Sigmoid colon (tissue), 7 donors: ENCODE measurements around the gene PI3. TPM values are rescaled to one million over a fixed set of nuclear protein-coding genes. Genes with fewer than 3 reads are reported as not detected.
A peak's percentile ranks its signal among the peaks of the same experiment; 100 is the strongest.
"Not testable (repeated sequence)": the region's sequence is repeated elsewhere in the genome, so short reads cannot be mapped to it uniquely, and the experiment has no call there.

Experiments used
- DNase-seq: peaks from one replicate; pipeline ENCODE4 v3.0.0-alpha.2; 2019
- H3K27ac ChIP-seq, 4 donors: fragments of 200-600 bp; sonication (generic); one replicate each; pipeline ENCODE4 v1.5.1; 2016 to 2019; ENCODE audit warnings: mild to moderate bottlenecking in 1 of 4
- H3K27me3 ChIP-seq, 3 donors: fragments of 200-600 bp; sonication (generic); one replicate each; pipeline ENCODE4 v1.5.1; 2019; ENCODE audit warnings: mild to moderate bottlenecking in 1 of 3
- H3K36me3 ChIP-seq, 4 donors: fragments of 200-600 bp; sonication (generic); one replicate each; pipeline ENCODE4 v1.5.1; 2016 to 2019
- H3K4me1 ChIP-seq, 4 donors: fragments of 200-600 bp; sonication (generic); one replicate each; pipeline ENCODE4 v1.5.1; 2017 to 2019
- H3K4me3 ChIP-seq, 4 donors: fragments of 200-600 bp; sonication (generic); one replicate each; pipeline ENCODE4 v1.5.1; 2017 to 2019; ENCODE audit warnings: mild to moderate bottlenecking in 2 of 4, moderate library complexity in 1 of 4
- H3K9me3 ChIP-seq, 4 donors: fragments of 200-600 bp in 3 of 4; sonication (generic) in 3 of 4; one replicate each; pipeline versions ENCODE4 v1.5.1 to v1.6.1; 2013 to 2019
- EP300 ChIP-seq, 4 donors: sonication (generic); formaldehyde crosslinking; IDR thresholded peaks; one replicate each; pipeline ENCODE4 v1.6.1; 2017; ENCODE audit warnings: antibody characterized with exemption in 4 of 4
- POLR2A ChIP-seq, 2 donors: fragments of 450-650 bp; IDR thresholded peaks; one replicate each; pipeline ENCODE4 v1.6.1; 2016; ENCODE audit warnings: antibody characterized with exemption in 2 of 2, mild to moderate bottlenecking in 2 of 2, moderate library complexity in 2 of 2
- POLR2AphosphoS5 ChIP-seq, 4 donors: sonication (generic); formaldehyde crosslinking; IDR thresholded peaks; one replicate each; pipeline ENCODE4 v1.6.1; 2017; ENCODE audit warnings: antibody characterized with exemption in 4 of 4
- WGBS, 2 donors: extraction: QIAGEN DNeasy Blood & Tissue Kit; methylation state at CpG; one replicate each; pipeline ENCODE4 v1.1.7; 2013; 5-methylcytosine and 5-hydroxymethylcytosine counted together
- intact Hi-C: fragments of 100-400 bp; cut with DNase I; formaldehyde crosslinking; loops from one replicate; pipeline ENCODE4 v1.15.1; 2023
- polyA plus RNA-seq, 3 donors: library from polyadenylated mRNA; stranded (reverse); fragments of 200-250 nt; gene quantifications; one replicate each; pipeline ENCODE4 v1.2.3, GENCODE V29; 2013
- total RNA-seq, 4 donors: library from RNA; depleted of rRNA; stranded (reverse); fragments of >200 nt; gene quantifications; one replicate each; pipeline ENCODE4 v1.1.0, GENCODE V29; 2016
- TF ChIP-seq, protein P1 (sequence below), 4 experiments: fragments of 450-650 bp in 3 of 4; fragments of 200-600 bp in 1 of 4; IDR thresholded peaks; one replicate each; pipeline ENCODE4 v1.5.1; 2016 to 2019; ENCODE audit warnings: antibody characterized with exemption in 4 of 4, mild to moderate bottlenecking in 3 of 4, moderate library complexity in 2 of 4
- donor health status: healthy with polysubstance abuse.
- donor health status: Bipolar disorder and iron deficiency.
- donor health status: healthy.

Gene PI3, protein sequence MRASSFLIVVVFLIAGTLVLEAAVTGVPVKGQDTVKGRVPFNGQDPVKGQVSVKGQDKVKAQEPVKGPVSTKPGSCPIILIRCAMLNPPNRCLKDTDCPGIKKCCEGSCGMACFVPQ
- not detected for total RNA-seq
- 1,000 to 10,000 TPM in 1 of 3 donors, 10 to 100 TPM in 2; 52.0 to 2,021 (median 84.1) TPM for polyA plus RNA-seq

DNA sequence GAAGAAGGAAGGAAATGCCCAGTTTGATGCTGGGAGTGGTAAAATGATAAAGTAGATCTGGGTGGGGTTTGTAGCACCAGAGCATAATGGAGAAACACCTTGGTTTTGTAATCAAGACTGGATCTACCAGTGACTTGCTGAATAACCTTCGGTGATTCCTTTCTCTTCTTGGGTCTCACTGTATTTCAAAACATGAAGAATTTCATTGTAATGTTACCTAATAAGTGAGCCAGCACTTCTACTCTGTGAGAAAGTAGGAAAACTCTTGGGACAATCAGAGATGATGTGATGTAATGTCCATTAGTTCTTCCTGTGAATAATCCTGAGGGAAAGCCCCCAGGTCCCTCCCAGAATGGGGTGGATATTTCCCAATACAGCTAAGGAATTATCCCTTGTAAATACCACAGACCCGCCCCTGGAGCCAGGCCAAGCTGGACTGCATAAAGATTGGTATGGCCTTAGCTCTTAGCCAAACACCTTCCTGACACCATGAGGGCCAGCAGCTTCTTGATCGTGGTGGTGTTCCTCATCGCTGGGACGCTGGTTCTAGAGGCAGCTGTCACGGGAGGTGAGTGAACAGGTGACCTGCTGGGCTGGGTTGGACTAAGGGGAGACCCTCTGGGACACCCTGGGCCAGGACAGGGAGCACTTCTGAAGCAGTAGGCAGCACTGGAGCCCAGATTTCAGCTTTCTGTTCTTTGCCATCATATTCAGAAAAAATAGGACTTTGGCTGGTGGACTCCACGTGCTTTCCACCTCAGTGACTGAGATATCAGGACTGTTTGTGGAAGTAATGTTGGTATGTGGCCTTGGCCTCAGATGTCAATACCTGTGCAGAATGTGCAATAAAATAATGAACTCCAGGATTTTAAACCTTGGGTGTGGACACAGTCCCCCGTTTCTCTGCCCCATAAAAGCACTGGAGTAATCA, at the start of gene PI3:
TSS of gene PI3 (plus strand) at position 469 of the 931 bp plus-strand sequence. CDS start at position 490, 21 bp downstream.
- H3K4me3 ChIP-seq = no peak within 1 kb of the TSS
- WGBS, 2 donors = 33 to 73% methylated on average over 8 of the region's 8 CpGs
- H3K4me1 ChIP-seq = no peaks in the 10 kb centered on the region
- TF ChIP-seq EP300 (IDR thresholded peaks at IDR 0.05) (no peak), POLR2A (IDR thresholded peaks at IDR 0.05) (no peak), POLR2AphosphoS5 (IDR thresholded peaks at IDR 0.05) (no peak)
- TF ChIP-seq, protein P1, sequence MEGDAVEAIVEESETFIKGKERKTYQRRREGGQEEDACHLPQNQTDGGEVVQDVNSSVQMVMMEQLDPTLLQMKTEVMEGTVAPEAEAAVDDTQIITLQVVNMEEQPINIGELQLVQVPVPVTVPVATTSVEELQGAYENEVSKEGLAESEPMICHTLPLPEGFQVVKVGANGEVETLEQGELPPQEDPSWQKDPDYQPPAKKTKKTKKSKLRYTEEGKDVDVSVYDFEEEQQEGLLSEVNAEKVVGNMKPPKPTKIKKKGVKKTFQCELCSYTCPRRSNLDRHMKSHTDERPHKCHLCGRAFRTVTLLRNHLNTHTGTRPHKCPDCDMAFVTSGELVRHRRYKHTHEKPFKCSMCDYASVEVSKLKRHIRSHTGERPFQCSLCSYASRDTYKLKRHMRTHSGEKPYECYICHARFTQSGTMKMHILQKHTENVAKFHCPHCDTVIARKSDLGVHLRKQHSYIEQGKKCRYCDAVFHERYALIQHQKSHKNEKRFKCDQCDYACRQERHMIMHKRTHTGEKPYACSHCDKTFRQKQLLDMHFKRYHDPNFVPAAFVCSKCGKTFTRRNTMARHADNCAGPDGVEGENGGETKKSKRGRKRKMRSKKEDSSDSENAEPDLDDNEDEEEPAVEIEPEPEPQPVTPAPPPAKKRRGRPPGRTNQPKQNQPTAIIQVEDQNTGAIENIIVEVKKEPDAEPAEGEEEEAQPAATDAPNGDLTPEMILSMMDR (IDR thresholded peaks at IDR 0.05) = no peak
- no peak within 1 kb of the TSS for H3K27ac ChIP-seq
- H3K36me3 ChIP-seq = no peaks in the 10 kb centered on the region
- DNase-seq = no peak
- intact Hi-C loops = no loop called here
- no peaks in the 10 kb centered on the region for H3K27me3 ChIP-seq
- H3K9me3 ChIP-seq = peaks cover 0 to 6% (median 0%) of the 10 kb centered on the region in 4 donors

DNA sequence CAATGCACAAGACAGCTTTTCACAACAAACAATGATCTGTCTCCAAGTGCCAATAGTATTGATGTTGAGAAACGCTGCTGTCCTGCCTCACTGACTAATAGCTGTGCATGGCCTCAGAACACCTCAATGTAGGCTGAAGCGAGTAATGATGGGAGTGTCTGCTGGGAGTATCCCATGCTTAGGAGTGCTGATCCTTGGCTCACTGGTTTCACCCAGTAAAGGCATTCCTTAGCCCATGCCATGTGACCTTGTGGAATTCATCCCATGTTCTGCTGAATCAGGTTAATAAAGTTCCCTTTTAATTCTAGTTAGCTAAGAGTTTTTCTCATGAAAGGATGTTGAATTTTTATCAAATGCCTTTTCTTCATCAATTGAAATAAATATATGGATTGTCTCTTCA, 46.6 kb upstream of the PI3 start:
- no peak overlapping the region for H3K27ac ChIP-seq
- 68 to 77% methylated on average over 2 of the region's 2 CpGs for WGBS, 2 donors
- H3K4me3 ChIP-seq = no peak overlapping the region
- H3K36me3 ChIP-seq = no peaks in the 10 kb centered on the region
- TF ChIP-seq POLR2AphosphoS5 (IDR thresholded peaks at IDR 0.05) (no peak), EP300 (IDR thresholded peaks at IDR 0.05) (no peak), POLR2A (IDR thresholded peaks at IDR 0.05) (no peak)
- TF ChIP-seq, protein P1 (IDR thresholded peaks at IDR 0.05) = no peak
- no peaks in the 10 kb centered on the region for H3K27me3 ChIP-seq
- H3K9me3 ChIP-seq = no peaks in the 10 kb centered on the region
- H3K4me1 ChIP-seq = no peaks in the 10 kb centered on the region
- no peak for DNase-seq
- intact Hi-C loops = no loop called here

DNA sequence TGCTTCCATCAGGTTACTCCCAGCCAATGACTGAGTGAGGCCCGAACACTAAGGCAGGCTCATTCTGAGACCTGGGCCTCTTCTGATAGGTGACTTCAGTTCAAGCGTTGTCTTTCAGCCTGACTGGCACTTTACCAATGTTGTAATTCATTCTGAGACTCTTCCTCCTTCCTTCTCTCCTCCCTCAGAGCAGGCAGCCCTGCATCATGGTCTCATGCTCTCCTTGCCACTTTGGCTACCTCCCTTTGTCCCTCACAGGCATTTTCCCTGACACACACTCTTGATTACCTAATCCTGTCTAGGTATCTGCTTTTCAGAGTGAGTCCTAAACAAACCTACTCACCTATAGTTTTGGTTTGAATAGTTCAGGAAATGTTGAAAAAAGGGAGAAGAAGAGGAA, 37.8 kb upstream of the PI3 start:
- WGBS, 2 donors = 40 to 60% methylated on average over 2 of the region's 2 CpGs
- no peaks in the 10 kb centered on the region for H3K9me3 ChIP-seq
- intact Hi-C loops = no loop called here

DNA sequence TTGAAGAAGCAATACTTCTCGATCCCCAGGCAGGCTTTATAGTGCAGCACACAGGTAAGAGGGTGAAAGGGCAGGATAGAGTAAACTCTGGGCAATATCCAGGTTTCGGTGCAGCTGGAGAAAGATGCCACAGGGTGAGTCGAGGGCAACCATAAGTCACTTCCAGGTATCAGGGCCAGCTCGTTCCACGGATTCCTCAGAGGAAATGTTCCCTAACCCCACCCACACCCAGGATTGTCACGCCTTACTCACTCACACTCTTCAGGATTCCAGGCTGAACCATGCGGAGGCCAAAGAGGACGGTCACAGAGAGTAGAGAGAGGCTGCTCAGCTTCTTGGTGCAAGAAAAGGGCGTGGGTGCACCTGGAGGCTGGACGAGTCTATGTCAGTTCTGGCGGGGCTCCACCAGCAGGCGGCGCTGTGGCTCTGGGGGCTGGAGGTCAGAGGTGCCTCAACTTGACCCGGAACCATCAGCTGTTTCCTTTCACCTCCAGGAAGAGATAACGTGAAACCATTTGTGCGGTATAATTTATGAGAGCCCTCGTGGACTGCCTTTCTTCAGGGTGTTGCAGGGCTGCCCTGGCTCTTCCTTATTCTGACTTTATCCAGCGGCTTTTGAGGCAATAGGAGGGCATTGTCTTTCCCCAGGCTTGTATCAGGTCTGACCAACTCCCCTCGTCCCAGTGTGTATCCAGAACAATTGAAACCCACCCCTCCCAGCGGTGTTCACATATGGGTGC, 36.0 kb upstream of the PI3 start:
- no peak for DNase-seq
- intact Hi-C loops = no loop called here

More for the DNA sequence above, 37.8 kb upstream of the PI3 start:
- no peak overlapping the region for H3K27ac ChIP-seq
- H3K36me3 ChIP-seq = no peaks in the 10 kb centered on the region
- H3K27me3 ChIP-seq = peaks cover 0 to 6% (median 0%) of the 10 kb centered on the region in 3 donors
- no peak for DNase-seq
- TF ChIP-seq POLR2A (IDR thresholded peaks at IDR 0.05) = no peak
- no peak overlapping the region for H3K4me3 ChIP-seq
- H3K4me1 ChIP-seq = no peaks in the 10 kb centered on the region

DNA sequence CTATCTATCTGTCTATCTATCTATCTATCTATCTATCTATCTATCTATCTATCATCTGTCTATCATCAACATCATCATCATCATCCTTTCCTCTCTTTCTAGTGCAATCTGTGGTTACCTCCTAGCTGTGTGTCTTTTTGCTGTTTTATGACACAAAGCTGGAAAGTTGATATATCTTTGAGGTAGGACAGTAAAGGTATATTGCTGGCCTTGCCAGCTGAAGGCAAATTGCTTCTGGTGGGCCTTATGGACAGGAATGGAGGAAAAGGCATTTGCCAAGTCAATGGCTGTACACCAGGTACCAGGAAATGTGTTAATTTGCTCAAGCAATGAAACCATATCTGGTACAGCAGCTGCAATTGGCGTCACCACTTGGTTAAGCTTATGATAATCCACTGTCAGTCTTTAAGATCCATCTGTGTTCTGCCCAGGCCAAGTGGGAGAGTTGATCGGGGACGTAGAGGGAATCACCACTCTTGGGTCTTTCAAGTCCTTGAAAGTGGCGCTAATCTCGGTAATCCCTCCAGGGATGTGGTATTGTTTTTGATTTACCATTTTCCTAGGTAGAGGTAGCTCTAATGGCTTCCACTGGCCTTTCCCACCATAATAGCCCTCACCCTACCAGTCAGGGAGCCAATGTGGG, 34.8 kb upstream of the PI3 start:
- H3K4me3 ChIP-seq, H3K36me3 ChIP-seq, H3K27me3 ChIP-seq, H3K27ac ChIP-seq, intact Hi-C loops, H3K4me1 ChIP-seq, DNase-seq, H3K9me3 ChIP-seq: not testable (repeated sequence)
- 93 to 96% methylated on average over 5 of the region's 5 CpGs for WGBS, 2 donors

More for the DNA sequence above, 36.0 kb upstream of the PI3 start:
- H3K4me1 ChIP-seq = no peaks in the 10 kb centered on the region
- H3K27me3 ChIP-seq = peaks cover 0 to 6% (median 0%) of the 10 kb centered on the region in 3 donors
- no peak for TF ChIP-seq POLR2AphosphoS5 (IDR thresholded peaks at IDR 0.05)
- TF ChIP-seq, protein P1 (IDR thresholded peaks at IDR 0.05) = peak in 3 of 4 experiments; percentile 23 to 62 (median 28)
- H3K9me3 ChIP-seq = no peaks in the 10 kb centered on the region
- no peak overlapping the region for H3K4me3 ChIP-seq
- no peak overlapping the region for H3K27ac ChIP-seq
- WGBS, 2 donors = 18 to 37% methylated on average over 20 of the region's 20 CpGs
- H3K36me3 ChIP-seq = no peaks in the 10 kb centered on the region
